GM10266 (cell line): ENCODE data around the gene TCEANC2.
A peak's percentile ranks its signal among the peaks of the same experiment; 100 is the strongest.

Experiments used
- DNase-seq: peaks from one replicate; pipeline ENCODE4 v3.0.0; 2012; ENCODE audit errors: extremely low spot score
- CTCF ChIP-seq: IDR thresholded peaks from 2 replicates; pipeline ENCODE4 v1.5.1; 2012; ENCODE audit warnings: mild to moderate bottlenecking, low read depth; ENCODE audit not compliant: control insufficient read depth, insufficient read depth; ENCODE audit errors: missing control alignments

Gene TCEANC2

GRCh38 chr1:54117815-54118563 lies 64.6 kb downstream of the TCEANC2 start:
- TF ChIP-seq CTCF, result no peak
- no peak for DNase-seq

GRCh38 chr1:54118704-54119103 lies 65.3 kb downstream of the TCEANC2 start:
- TF ChIP-seq CTCF, result no peak
- no peak for DNase-seq

GRCh38 chr1:54120018-54120697 lies 66.8 kb downstream of the TCEANC2 start:
- no peak for DNase-seq
- no peak for TF ChIP-seq CTCF

- DNase-seq, result no peak
- no peak for TF ChIP-seq CTCF
Measured at GRCh38 chr1:54120698-54121481, 67.5 kb downstream of the TCEANC2 start.

- TF ChIP-seq CTCF, result peak; percentile 74
- peak; percentile 73 for DNase-seq
Measured at GRCh38 chr1:54121482-54122134, 68.2 kb downstream of the TCEANC2 start.

- no peak for TF ChIP-seq CTCF
- DNase-seq, result no peak
Measured at GRCh38 chr1:54122135-54122751, 68.8 kb downstream of the TCEANC2 start.
